GM12873 (cell line): ENCODE data around the gene USP31.

ENCODE experiments used
- CTCF ChIP-seq: IDR thresholded peaks from 2 replicates; pipeline ENCODE4 v1.5.1; 2012; ENCODE audit warnings: low read depth, mild to moderate bottlenecking, moderate library complexity, low read length, control low read depth; ENCODE audit not compliant: insufficient read depth; ENCODE audit errors: missing control alignments

USP31 gene

DNA sequence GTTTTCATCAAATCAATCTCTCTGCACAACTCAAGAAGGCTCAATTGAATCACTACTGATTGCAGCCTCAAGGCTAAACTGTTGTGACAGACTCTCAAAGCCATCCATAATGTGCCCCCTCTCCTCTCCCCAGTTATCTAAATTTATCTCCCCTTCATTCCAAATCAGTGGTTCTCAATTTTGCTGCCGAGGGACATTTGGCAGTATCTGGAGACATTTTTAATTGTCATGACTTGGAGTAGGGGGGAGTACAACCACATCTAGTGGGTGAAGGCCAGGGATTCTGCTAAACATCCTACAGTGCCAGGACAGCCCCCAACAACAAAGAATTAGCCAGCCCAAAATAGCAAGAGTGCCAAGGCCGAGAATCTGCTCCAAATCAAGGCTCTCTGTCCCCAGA lies 9.1 kb downstream of the USP31 start:
- no peak for TF ChIP-seq CTCF

DNA sequence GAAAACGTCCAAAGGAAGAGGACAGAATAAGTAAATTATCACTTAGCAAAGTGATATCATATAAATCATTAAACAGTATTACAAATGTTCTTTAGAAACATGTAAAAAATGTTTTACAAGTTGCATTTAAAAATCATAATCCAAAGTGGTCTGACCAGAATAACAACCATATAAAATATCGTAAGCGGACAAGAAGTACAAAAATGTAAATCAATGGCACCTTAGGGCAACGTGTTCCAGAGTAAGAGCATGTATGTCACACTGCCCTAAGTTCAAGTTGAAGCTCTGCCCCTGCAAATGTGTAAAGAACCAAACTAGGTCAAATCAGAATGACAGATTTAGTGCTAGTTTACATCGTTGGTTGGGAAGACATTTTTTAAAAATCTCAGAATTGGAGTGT lies 11.4 kb downstream of the USP31 start:
- no peak for TF ChIP-seq CTCF

- TF ChIP-seq CTCF, result no peak
These were observed 12.0 kb downstream of the USP31 start for GRCh38 chr16:23137256-23137655.

DNA sequence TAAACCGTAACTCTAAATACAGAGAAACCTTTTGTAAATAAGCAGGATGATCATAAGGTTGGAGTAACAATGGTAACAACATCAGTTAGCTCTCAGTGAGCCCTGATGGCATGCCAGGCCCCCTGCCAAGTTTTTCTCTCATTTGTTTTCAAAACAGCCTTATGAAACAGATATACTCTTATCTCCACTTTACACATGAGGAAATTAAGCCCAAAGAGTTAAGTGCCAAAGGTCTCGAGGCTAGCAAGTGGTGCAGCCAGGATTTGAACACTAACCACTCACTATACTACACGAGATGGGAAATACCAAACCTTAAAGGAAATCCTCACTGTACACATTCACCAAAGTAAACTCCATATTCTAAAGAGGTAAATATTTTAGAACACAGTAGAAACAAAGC lies 15.0 kb downstream of the USP31 start:
- TF ChIP-seq CTCF, result no peak

- no peak for TF ChIP-seq CTCF
These were observed 16.3 kb downstream of the USP31 start for GRCh38 chr16:23132775-23133463.

DNA sequence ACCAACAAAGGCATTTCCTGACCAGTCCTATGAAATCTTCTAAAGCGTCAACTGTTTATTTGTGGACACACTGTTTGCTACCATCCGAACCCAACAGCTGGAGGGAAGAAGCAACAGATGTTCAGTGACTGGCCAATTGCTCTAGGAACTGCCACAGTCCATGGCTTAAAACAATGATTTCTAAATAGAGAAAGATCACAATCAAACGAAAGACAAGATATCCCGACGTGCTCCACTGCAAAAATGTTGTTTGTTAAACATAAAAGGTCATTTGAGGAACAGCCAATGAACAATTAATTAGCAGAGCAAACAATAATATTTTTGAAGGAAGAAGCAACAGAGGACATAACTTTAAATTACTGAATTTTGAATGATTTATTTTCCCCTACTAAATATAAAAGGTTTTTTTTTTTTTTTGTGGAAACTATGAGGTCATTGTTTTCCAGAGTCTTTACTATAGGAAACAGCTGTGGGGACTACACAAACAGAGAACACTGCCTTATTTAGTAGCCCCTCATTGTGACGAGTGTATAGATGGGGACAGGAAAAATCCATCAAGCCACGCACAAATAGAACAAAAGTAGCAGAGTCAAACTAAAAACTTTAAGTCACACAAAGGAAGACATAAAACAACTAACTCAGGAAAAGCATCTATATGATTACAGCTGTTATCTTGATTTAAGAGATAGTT lies 17.2 kb downstream of the USP31 start:
- TF ChIP-seq CTCF, result no peak

GRCh38 chr16:23131436-23131835 lies 17.8 kb downstream of the USP31 start:
- TF ChIP-seq CTCF, result no peak
